SU-DHL-6 (cell line): Measurements from ENCODE around the gene DOLK.
"Not testable (repeated sequence)": the region's sequence is repeated elsewhere in the genome, so short reads cannot be mapped to it uniquely, and the experiment has no call there.

Experiments used
- EZH2phosphoT487 ChIP-seq: fragments of 200-600 bp; sonication (generic), shearing (Covaris generic); conservative IDR thresholded peaks from 2 replicates; pipeline ENCODE4 v1.6.1; 2018; ENCODE audit warnings: mild to moderate bottlenecking, antibody characterized with exemption, low read length, moderate library complexity, mixed read lengths
- TF ChIP-seq, protein P1 (sequence below): fragments of 200-600 bp; sonication (generic); IDR thresholded peaks from one replicate; pipeline ENCODE4 v1.5.1; 2017; ENCODE audit warnings: antibody characterized with exemption, mild to moderate bottlenecking, low read length, moderate library complexity; ENCODE audit not compliant: insufficient read depth, poor library complexity, severe bottlenecking

DNA sequence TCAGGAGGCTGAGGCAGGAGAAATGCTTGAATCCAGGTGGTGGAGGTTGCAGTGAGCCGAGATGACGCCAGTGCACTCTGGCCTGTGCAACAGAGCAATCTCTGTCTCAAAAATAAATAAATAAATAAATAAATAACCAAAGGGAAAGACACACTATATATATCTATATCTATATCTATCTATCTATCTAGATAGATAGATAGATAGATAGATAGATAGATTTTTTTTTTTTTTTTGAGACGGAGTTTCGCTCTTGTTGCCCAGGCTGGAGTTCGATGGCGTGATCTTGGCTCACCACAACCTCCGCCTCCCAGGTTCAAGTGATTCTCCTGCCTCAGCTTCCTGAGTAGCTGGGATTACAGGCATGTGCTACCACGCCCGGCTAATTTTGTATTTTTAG, 14.0 kb upstream of the DOLK start:
- TF ChIP-seq, protein P1, sequence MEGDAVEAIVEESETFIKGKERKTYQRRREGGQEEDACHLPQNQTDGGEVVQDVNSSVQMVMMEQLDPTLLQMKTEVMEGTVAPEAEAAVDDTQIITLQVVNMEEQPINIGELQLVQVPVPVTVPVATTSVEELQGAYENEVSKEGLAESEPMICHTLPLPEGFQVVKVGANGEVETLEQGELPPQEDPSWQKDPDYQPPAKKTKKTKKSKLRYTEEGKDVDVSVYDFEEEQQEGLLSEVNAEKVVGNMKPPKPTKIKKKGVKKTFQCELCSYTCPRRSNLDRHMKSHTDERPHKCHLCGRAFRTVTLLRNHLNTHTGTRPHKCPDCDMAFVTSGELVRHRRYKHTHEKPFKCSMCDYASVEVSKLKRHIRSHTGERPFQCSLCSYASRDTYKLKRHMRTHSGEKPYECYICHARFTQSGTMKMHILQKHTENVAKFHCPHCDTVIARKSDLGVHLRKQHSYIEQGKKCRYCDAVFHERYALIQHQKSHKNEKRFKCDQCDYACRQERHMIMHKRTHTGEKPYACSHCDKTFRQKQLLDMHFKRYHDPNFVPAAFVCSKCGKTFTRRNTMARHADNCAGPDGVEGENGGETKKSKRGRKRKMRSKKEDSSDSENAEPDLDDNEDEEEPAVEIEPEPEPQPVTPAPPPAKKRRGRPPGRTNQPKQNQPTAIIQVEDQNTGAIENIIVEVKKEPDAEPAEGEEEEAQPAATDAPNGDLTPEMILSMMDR = not testable (repeated sequence)
- TF ChIP-seq EZH2phosphoT487 = not testable (repeated sequence)
